Measurements from ENCODE around the gene ZNF354C. TPM values are rescaled to one million over a fixed set of nuclear protein-coding genes. Genes with fewer than 3 reads are reported as not detected.

ZNF354C gene
- not detected in 2 replicates for total RNA-seq (2014; rRNA removed; shearing (Covaris generic))

GRCh38 chr5:179060116-179061008, at the start of gene ZNF354C:
Gene ZNF354C (plus strand): TSS chr5:179060373. CDS start chr5:179062069, 1,696 bp downstream.
- Histone ChIP-seq H3K4me1 (replicated peaks) (no peaks in the 10 kb centered on the region), H3K9me3 (replicated peaks) (peaks cover 52% of the 10 kb centered on the region), H3K27me3 (replicated peaks) (no peaks in the 10 kb centered on the region), H3K4me3 (no peak within 1 kb of the TSS), H3K36me3 (no peaks in the 10 kb centered on the region), H3K27ac (no peak within 1 kb of the TSS)
- DNase-seq (ENCODE audit: low read depth in 1 of 2, low spot score in 2 of 2): no peak

GRCh38 chr5:179023528-179024189, 36.5 kb upstream of the ZNF354C start, which contains the start of gene ZNF879:
Gene ZNF879 (plus strand): TSS chr5:179023804. CDS start chr5:179025005, 1,201 bp downstream.
- Histone ChIP-seq H3K9me3 (replicated peaks) (peaks cover 57% of the 10 kb centered on the region), H3K27me3 (replicated peaks) (no peaks in the 10 kb centered on the region), H3K4me3 (peak within 1 kb of the TSS; percentile 29), H3K4me1 (replicated peaks) (no peaks in the 10 kb centered on the region), H3K27ac (no peak within 1 kb of the TSS), H3K36me3 (no peaks in the 10 kb centered on the region)
- DNase-seq (ENCODE audit: low read depth in 1 of 2, low spot score in 2 of 2): no peak

DNA sequence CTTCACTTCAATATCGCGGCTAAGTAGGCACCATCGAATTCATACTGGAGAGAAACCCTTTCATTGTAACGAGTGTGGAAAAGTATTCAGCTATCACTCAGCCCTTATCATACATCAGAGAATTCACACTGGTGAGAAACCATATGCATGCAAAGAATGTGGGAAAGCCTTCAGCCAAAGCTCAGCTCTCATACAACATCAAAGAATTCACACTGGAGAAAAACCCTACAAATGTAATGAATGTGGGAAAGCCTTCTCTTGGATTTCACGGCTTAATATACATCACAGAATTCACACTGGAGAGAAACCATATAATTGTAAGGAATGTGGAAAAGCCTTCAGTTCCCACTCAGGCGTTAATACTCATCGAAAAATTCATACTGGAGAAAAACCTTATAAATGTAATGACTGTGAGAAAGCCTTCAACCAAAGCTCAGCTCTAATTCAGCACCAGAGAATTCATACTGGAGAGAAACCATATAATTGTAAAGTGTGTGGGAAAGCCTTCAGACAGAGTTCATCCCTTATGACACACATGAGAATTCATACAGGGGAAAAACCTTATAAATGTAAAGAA, 27.1 kb upstream of the ZNF354C start:
- Histone ChIP-seq H3K27me3 (replicated peaks) (no peaks in the 10 kb centered on the region), H3K4me1 (replicated peaks) (no peaks in the 10 kb centered on the region), H3K36me3 (no peaks in the 10 kb centered on the region), H3K27ac (no peak overlapping the region), H3K4me3 (no peak overlapping the region), H3K9me3 (replicated peaks) (peaks cover 39% of the 10 kb centered on the region)
- DNase-seq (ENCODE audit: low read depth in 1 of 2, low spot score in 2 of 2): no peak

DNA sequence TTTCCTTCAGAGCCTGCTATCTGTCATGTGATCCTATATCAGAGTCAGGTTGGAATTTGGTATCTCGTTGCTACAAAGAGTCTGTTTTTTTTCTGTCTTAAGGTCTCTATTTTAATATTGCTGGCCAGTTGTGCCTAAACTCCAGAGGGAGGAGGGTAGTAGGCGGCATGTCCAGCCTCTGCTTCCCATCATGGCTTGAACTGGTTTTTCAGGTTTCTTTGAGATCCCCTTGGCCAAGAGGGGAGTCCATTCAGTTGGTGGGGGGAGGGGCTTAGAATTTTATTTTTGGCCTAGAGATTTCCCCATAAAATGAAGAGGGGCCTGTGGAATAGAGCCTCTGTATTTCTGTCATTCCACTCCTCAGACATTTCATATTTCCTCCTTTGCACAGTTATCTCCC, 15.4 kb upstream of the ZNF354C start:
- Histone ChIP-seq H3K36me3 (0 out of 2 replicates have a peak, but pooled peaks cover 3% of the 10 kb centered on the region), H3K27me3 (replicated peaks) (no peaks in the 10 kb centered on the region; the same call in 1 of the 2 replicates), H3K9me3 (replicated peaks) (peaks cover 27% of the 10 kb centered on the region), H3K27ac (no peak overlapping the region), H3K4me1 (replicated peaks) (no peaks in the 10 kb centered on the region), H3K4me3 (no peak overlapping the region)
- no peak for DNase-seq (ENCODE audit: low read depth in 1 of 2, low spot score in 2 of 2)

DNA sequence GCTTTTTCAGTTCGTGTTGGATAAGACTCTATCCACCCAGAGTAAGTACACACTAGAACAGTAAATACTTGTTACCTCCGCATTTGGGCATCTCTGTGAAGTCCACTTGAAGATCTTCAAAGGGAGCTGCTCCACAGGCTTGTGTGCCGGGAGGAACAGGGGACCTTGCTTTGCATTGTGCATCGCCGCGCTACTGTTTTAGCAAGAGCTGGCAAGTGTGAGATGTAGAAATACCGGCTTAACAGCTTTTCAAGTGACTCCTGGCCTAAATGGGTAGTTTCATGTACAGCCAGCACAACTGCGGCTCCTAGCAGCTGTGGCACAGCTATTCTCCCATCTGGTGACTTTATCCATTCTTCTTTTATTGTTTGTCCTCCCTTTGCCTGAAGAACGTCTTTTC, 8.4 kb upstream of the ZNF354C start:
- H3K27ac ChIP-seq: no peak overlapping the region
- no peak overlapping the region for H3K4me3 ChIP-seq
- no peaks in the 10 kb centered on the region; the same call in 1 of the 2 replicates for H3K27me3 ChIP-seq (replicated peaks)
- no peak for DNase-seq (ENCODE audit: low read depth in 1 of 2, low spot score in 2 of 2)
- H3K36me3 ChIP-seq: no peaks in the 10 kb centered on the region
- H3K9me3 ChIP-seq (replicated peaks): peaks cover 39% of the 10 kb centered on the region
- H3K4me1 ChIP-seq (replicated peaks): no peaks in the 10 kb centered on the region

DNA sequence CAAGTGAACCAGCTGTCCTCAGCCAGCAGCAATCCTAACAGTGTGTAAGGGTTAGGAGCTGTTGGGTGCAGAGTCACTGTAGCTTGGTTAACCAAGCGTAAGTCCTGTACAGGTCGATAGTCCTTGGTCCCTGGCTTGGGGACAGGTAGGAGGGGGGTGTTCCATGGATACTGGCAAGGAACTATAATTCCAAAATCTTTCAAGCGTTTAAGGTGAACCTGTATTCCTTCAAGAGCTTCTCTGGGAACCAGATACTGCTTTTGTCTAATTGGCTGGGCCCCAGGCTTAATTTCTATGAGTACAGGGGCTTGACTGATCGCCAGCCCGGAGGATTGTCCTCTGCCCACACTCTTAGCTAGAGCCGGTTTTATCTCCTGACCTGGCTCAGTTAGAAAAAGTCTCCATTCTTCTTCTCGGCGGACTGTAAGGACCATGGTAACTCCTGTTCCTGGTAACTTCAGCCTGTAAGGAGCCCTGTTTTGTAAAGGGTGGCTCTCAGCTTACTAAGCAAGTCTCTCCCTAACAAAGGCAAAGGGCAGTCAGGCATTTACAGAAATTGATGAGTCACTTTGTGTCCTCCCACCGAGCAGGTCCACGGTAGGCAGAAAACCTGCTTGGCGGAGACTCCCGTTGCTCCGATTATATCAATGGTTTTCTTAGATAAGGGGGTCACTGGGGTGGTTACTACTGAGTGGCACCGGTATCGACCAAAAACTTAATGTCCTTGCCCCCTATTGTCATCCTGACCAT, 6.0 kb upstream of the ZNF354C start:
- H3K36me3 ChIP-seq: no peaks in the 10 kb centered on the region
- no peak overlapping the region for H3K4me3 ChIP-seq
- H3K4me1 ChIP-seq (replicated peaks): no peaks in the 10 kb centered on the region
- no peak for DNase-seq (ENCODE audit: low read depth in 1 of 2, low spot score in 2 of 2)
- peaks cover 31% of the 10 kb centered on the region for H3K9me3 ChIP-seq (replicated peaks)
- no peak overlapping the region for H3K27ac ChIP-seq
- no peaks in the 10 kb centered on the region for H3K27me3 ChIP-seq (replicated peaks)

- Histone ChIP-seq H3K27me3 (replicated peaks) (no peaks in the 10 kb centered on the region), H3K27ac (no peak overlapping the region), H3K4me1 (replicated peaks) (no peaks in the 10 kb centered on the region), H3K4me3 (no peak overlapping the region), H3K36me3 (no peaks in the 10 kb centered on the region), H3K9me3 (replicated peaks) (peaks cover 29% of the 10 kb centered on the region)
- DNase-seq (ENCODE audit: low read depth in 1 of 2, low spot score in 2 of 2): no peak
Measured at GRCh38 chr5:179054876-179055275, 5.3 kb upstream of the ZNF354C start.

DNA sequence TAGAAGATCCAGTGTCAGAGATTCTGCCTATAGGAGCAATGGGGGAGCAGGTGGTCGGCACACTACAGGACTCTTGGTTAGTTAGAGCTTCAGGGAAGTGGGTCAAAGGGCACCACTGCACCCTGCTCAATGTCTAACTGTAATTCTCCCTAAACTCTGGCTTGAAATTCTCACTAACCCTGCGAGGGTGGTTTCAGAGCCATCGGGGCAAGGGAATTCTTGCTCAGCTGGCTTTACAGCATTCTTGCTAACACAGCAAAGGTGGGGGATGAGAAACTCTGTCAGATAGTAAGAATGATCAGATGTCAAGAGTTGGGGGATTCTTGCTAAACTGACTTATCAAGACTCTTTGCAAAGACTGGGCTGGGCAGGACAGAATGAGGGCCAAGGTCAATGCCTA, 4.7 kb upstream of the ZNF354C start:
- Histone ChIP-seq H3K9me3 (replicated peaks) (peaks cover 30% of the 10 kb centered on the region), H3K4me3 (no peak overlapping the region), H3K27me3 (replicated peaks) (no peaks in the 10 kb centered on the region), H3K27ac (no peak overlapping the region), H3K36me3 (no peaks in the 10 kb centered on the region), H3K4me1 (replicated peaks) (no peaks in the 10 kb centered on the region)
- DNase-seq (ENCODE audit: low read depth in 1 of 2, low spot score in 2 of 2): no peak

GRCh38 chr5:179055841-179056240, 4.3 kb upstream of the ZNF354C start:
- H3K9me3 ChIP-seq (replicated peaks): peaks cover 33% of the 10 kb centered on the region
- H3K4me3 ChIP-seq: no peak overlapping the region
- H3K4me1 ChIP-seq (replicated peaks): no peaks in the 10 kb centered on the region
- no peaks in the 10 kb centered on the region for H3K27me3 ChIP-seq (replicated peaks)
- no peak for DNase-seq (ENCODE audit: low read depth in 1 of 2, low spot score in 2 of 2)
- no peak overlapping the region for H3K27ac ChIP-seq
- H3K36me3 ChIP-seq: no peaks in the 10 kb centered on the region

DNA sequence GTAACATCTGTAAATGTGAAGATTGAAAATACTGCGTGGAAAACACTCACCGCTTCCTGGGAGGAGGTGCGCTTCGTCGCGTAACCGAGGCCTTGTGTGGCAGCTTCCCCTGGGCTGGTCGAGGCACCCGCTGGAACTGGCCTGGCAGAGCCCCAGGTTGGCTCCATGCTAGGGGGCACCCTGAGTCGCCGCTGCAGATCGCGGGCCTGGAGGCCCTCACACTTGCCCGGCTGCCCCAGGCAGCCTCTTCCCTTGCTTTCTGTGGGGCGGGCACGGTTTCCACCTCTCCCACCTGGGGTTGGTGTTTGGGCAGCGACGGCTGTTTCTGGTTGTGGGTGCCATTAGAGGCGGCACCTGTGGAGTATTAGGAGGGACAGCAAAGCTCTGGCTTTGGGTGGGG, 852 bp downstream of the ZNF354C start:
- H3K4me1 ChIP-seq (replicated peaks): no peaks in the 10 kb centered on the region
- DNase-seq (ENCODE audit: low read depth in 1 of 2, low spot score in 2 of 2): no peak
- no peak overlapping the region for H3K4me3 ChIP-seq
- no peaks in the 10 kb centered on the region for H3K36me3 ChIP-seq
- no peak overlapping the region for H3K27ac ChIP-seq
- H3K27me3 ChIP-seq (replicated peaks): no peaks in the 10 kb centered on the region
- H3K9me3 ChIP-seq (replicated peaks): peaks cover 52% of the 10 kb centered on the region

- no peaks in the 10 kb centered on the region for H3K27me3 ChIP-seq (replicated peaks)
- H3K9me3 ChIP-seq (replicated peaks): peaks cover 54% of the 10 kb centered on the region
- no peaks in the 10 kb centered on the region for H3K36me3 ChIP-seq
- no peak for DNase-seq (ENCODE audit: low read depth in 1 of 2, low spot score in 2 of 2)
- H3K4me1 ChIP-seq (replicated peaks): no peaks in the 10 kb centered on the region
- H3K27ac ChIP-seq: no peak overlapping the region
- H3K4me3 ChIP-seq: no peak overlapping the region
Measured at GRCh38 chr5:179065703-179066102, 5.5 kb downstream of the ZNF354C start.

DNA sequence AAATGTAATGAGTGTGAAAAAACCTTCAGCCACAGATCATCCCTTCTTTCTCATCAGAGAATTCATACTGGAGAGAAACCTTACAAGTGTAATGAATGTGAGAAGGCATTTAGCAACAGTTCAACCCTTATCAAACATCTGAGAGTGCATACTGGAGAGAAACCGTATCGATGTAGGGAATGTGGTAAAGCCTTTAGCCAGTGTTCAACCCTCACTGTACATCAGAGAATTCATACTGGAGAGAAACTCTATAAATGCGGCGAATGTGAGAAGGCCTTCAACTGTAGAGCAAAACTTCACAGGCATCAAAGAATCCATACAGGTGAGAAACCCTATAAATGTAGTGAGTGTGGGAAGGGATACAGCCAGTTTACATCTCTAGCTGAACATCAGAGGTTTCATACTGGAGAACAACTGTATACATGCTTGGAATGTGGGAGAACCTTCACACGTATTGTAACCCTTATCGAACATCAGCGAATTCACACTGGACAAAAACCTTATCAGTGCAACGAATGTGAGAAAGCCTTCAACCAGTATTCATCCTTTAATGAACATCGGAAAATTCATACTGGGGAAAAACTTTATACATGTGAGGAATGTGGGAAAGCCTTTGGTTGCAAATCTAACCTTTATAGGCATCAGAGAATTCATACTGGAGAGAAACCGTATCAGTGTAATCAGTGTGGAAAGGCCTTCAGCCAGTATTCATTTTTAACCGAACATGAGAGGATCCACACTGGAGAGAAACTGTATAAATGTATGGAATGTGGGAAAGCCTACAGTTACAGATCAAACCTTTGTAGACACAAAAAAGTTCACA, 19.2 kb downstream of the ZNF354C start:
- Histone ChIP-seq H3K4me3 (no peak overlapping the region), H3K27me3 (replicated peaks) (no peaks in the 10 kb centered on the region), H3K36me3 (no peaks in the 10 kb centered on the region), H3K9me3 (replicated peaks) (peaks cover 32% of the 10 kb centered on the region), H3K4me1 (replicated peaks) (no peaks in the 10 kb centered on the region), H3K27ac (no peak overlapping the region)
- DNase-seq (ENCODE audit: low read depth in 1 of 2, low spot score in 2 of 2): no peak

GRCh38 chr5:179080724-179081123, 20.6 kb downstream of the ZNF354C start:
- no peaks in the 10 kb centered on the region for H3K4me1 ChIP-seq (replicated peaks)
- no peak overlapping the region for H3K4me3 ChIP-seq
- DNase-seq (ENCODE audit: low read depth in 1 of 2, low spot score in 2 of 2): no peak
- no peaks in the 10 kb centered on the region for H3K27me3 ChIP-seq (replicated peaks)
- H3K27ac ChIP-seq: no peak overlapping the region
- H3K36me3 ChIP-seq: no peaks in the 10 kb centered on the region
- peaks cover 34% of the 10 kb centered on the region for H3K9me3 ChIP-seq (replicated peaks)

All from SJSA1 (cell line).